HG03045 (cell line): ENCODE measurements around the gene UBL4A.

Experiments used
- ATAC-seq: cut with Tn5 transposase; IDR thresholded peaks from one replicate; pipeline ENCODE4 v1.9.1; 2021; ENCODE audit warnings: mild to moderate bottlenecking, moderate library complexity; ENCODE audit not compliant: unreplicated experiment

The UBL4A gene

DNA sequence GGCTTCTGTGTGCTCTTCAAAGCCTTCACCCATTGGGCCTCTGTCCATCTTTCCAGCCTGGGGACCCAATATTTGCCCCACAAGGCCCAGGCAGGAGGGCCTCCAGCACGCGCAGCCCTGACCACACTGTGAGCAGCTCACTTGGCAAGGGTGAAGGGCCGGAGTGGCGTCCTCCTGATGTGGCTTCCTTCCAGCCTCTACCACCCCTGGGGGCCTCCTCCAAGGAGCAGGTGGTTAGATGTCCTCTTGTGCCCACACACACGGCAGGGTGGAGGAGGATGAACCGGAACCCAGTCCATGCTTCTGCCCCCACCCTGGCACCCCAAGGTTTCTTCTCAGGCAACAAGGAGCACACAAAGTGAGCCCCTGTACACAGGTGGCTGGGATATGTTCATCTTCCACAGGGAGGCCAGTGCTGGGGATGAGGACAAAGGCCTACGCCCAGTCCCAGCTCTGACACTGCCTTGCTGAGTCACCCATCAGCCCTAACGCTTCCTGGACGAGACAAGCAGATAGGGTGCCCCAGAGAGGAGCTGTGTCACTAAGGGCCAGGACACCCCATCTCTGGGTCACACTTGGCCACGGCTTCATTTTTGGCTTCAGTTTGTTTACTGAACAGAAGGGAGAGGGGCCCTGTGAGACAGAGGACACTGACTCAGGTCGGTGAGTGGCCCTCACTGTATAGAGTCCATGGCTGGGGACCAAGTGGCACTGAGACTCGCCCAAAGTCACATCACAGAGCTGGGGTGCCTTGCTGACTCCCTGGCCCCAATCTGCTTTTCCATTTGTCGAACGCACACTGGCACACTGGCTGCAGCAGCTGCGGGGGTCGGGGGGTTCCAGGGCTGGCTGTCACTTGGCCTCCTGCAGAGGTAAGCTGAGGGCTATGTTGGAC is 1.9 kb downstream of the UBL4A start:
- ATAC-seq: no peak

DNA sequence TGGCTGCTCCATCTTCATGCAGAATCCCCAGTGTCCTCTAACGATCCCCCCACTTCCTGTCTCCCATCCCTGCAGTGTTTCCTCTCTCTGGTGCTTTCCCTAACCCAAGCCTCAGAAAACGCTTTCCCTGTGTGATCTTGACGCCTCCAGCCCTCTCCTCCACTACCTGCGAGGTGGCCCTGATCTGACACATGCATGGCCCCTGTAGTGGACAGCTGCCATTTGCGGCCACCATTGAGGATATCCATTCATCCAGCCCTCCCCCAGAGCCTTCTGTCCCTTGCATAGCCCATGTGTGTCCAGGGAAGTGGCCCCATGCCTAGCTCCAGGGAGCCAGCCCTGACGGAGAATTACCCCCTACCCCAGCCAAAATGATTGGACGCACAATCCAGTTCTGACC is 3.1 kb downstream of the UBL4A start:
- no peak for ATAC-seq

GRCh38 chrX:154482786-154483185 is 3.6 kb downstream of the UBL4A start:
- ATAC-seq: no peak

GRCh38 chrX:154481911-154482601 is 4.4 kb downstream of the UBL4A start:
- no peak for ATAC-seq

GRCh38 chrX:154481195-154481594 is 5.2 kb downstream of the UBL4A start:
- no peak for ATAC-seq

DNA sequence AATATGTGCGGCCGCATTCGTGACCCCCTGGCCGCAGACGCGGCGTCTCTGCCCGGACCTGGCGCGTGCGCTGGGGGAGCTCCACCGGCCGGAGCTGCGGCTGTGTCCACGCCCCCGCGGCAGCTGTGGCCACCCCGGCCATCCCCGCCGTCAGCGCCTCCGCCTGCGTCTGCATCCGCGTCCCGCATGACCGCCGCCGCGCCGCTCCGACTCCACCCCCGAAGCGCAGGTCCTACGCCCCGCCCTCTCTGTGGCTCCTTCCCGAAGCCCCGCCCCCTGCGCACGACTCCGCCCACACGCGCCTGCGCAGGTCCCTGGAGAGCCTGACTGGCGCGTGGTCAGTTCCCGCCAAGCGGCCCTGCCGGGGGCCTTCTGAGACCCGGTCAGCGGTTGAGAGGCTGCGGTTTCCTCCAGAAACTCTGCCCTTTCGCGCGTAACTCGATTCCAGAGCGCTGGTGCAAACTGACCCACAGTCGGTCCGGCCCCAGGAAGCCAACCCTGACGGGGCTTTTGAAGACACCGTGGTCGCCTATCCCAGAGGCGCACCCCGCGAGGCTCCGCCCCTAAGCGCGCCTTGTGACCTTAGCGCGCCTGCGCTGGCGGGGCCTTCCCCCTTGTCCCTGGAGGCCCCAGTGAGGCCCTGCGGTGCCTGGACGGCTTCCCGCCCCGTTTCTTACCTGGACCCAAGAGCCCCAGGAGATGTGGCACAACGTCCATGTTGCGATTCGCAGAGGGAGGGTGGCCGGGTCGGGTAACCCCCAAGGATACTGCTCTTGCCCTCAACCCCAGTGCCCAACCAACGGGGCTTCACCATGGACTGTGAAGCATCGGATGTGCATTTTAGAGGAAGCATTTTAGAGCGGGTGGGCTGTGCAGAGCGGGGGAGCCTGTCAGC is 7.4 kb downstream of the UBL4A start, which contains the start of gene LAGE3:
Gene LAGE3 (minus strand): TSS at position 554 of the 895 bp plus-strand sequence. CDS start 366 bp downstream, at position 188.
- ATAC-seq: peak; percentile 85

DNA sequence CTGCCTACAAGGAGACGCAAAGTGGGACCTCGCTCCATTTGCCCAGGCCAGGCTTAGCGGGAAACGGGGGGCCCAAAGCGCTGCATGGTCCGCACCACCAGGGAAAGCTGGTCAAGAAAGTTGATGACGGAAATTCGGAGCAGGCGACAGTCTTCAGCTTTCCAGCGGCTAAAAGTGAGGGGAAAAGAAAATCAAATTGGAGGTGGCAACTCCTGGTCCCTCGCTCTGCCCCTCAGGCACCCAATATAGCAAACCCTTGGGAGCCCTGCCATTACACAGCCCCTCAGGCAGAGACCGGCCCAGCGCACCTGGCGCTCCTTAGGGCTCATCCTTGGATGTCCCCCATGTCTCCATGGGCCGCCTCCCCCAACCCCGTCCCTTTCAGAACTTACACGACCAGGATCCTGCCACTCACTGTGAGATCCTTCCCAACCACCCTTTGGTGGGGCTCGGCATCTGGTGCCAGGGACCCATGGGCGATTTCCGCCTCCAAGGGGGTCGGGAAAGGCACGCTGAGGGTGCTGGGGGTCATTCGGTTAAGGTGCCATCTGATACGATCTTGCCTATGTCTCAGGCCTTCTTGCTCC is 8.4 kb downstream of the UBL4A start:
- ATAC-seq: no peak

GRCh38 chrX:154476821-154477220 is 9.6 kb downstream of the UBL4A start:
- no peak for ATAC-seq

GRCh38 chrX:154473683-154474082 is 12.7 kb downstream of the UBL4A start:
- no peak for ATAC-seq

DNA sequence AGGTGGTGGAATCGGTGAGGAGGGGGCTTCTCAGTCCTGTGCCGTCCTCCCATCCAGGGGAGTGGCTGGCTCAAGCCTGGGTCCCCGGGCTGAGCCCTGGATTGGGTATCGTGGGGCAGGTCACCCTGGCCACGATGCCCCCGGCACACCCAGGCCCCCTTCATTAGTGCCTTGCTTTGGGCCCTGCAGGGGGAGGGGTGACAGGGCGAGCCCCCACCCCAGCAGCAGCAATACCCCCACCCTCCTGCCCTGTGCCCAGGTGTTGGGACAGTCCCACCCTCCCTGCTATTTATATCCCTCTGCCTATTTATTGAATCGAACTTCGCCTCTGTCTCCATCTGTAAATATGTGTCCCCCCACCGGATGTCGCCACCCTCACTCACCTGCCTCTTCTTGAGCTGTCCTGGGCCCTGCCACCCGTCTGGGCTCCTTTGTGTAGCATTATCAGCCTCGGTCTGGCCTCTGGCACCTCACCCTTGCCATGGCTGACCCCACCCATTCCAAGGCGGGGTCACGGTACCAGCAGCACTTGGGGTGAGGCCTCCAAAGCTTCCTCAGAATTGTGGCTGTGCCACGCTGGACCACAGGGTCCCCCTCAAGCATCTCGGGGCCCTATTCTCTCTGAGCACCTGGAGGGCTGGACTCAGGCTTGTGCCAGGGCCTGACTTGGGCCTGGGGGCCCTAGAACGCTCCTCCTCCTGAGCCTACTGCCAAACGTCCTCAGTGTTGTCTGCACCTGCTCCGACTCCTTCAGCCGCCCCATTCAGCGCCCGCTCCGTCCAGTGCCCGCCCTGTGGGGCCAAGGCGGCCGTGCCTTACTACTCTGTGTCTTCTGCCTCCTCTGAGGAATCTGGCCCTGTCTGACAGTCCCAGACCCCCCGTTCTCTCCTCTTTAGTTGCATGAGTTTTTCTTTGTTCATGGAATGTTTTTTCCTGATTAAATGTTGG is 13.5 kb downstream of the UBL4A start:
- no peak for ATAC-seq

GRCh38 chrX:154471839-154472684 is 14.4 kb downstream of the UBL4A start:
- no peak for ATAC-seq

DNA sequence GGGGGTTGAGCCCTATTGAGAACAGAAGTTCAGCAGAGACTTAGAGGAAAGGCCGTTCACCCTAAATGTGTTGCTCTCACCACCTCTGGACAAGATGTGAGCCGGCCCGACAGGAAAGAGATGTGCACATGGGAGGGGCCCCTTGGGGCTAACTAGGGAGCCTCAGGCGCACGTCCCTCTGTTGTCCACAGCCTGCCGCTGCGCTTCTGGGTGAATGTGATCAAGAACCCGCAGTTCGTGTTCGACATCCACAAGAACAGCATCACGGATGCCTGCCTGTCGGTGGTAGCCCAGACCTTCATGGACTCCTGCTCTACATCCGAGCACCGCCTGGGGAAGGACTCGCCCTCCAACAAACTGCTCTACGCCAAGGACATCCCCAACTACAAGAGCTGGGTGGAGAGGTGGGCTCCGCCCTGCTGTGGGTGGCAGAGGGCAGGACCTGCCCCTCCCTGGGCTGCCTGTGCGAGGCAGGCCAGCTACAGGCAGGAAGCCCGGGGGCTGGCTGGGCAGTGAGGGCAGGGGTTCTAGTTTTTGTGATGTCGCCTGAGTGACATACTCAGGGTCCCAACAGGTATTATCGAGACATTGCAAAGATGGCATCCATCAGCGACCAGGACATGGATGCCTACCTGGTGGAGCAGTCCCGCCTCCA is 15.4 kb downstream of the UBL4A start:
- no peak for ATAC-seq

- ATAC-seq: no peak
Observed at GRCh38 chrX:154470434-154470833, 16.0 kb downstream of the UBL4A start.

DNA sequence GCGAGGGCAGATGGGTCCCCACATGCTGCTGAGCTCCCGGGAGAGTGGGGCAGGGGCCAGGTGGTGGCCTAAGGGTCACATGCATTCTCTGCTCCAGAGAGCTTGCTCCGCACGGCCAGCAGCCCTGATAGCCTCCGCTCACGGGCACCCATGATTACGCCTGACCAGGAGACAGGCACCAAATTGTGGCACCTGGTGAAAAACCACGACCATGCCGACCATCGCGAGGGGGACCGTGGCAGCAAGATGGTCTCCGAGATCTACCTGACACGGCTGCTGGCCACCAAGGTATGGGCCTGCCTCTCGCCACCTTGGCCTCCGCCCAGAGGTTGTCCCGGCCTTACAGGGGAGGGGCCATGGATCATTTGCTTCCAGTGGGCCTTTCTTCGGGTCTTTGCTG is 16.5 kb downstream of the UBL4A start:
- ATAC-seq: no peak

DNA sequence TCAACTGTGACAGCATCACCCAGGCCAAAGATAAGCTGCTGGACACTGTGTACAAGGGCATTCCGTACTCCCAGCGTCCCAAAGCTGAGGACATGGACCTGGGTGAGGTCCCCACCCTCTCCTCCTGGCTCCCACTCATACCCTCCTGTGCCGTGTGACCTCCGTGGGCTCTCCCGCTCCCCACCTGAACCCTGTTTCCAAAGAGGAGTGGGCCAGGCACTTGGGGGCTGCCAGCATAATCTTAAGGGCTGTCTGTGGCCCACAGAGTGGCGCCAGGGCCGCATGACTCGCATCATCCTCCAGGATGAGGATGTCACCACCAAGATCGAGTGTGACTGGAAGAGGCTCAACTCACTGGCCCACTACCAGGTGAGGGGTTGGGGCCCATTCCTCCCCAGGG is 17.3 kb downstream of the UBL4A start:
- ATAC-seq: no peak

DNA sequence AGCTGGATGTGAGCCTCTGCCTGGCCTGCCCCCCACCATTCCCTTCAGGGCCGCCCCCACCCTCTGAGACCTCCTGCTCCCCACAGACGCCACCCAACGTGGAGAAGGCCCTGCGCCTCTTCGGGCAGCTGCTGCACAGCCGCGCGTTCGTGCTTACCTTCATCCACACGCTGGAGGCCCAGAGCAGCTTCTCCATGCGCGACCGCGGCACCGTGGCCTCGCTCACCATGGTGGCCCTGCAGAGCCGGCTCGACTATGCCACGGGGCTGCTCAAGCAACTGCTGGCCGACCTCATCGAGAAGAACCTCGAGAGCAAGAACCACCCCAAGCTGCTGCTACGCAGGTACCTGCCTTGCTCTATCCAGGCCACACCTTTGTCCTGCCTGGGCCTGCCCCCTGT is 18.2 kb downstream of the UBL4A start:
- ATAC-seq: no peak

GRCh38 chrX:154467556-154467955 is 18.9 kb downstream of the UBL4A start:
- ATAC-seq: no peak

DNA sequence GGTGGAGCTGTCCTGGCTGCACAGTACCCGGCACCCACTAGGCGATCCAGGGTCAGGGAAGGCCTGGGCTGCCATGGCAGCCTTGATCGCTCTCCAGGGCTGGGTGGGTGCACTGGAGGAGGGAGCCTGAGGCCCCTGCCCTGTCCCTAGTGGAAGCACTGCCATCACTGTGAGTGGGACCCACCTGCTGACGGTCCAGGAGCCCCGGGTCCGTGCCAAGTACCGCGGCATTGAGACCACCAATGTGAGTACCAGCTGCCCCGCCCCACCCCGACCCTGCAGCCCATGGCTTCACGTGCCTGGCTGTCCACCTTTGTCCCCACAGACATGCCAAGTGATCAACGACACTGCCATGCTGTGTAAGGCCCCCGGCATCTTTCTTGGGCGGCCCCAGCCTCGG is 19.5 kb downstream of the UBL4A start:
- ATAC-seq: no peak
